GM19372 (cell line): ENCODE results near the gene MINDY4.
"Not testable (repeated sequence)": the region's sequence is repeated elsewhere in the genome, so short reads cannot be mapped to it uniquely, and the experiment has no call there.

Experiments used
- ATAC-seq: cut with Tn5 transposase; IDR thresholded peaks from one replicate; pipeline ENCODE4 v1.9.1; 2021; ENCODE audit warnings: mild to moderate bottlenecking, low read depth, moderate library complexity; ENCODE audit not compliant: unreplicated experiment

The MINDY4 gene

DNA sequence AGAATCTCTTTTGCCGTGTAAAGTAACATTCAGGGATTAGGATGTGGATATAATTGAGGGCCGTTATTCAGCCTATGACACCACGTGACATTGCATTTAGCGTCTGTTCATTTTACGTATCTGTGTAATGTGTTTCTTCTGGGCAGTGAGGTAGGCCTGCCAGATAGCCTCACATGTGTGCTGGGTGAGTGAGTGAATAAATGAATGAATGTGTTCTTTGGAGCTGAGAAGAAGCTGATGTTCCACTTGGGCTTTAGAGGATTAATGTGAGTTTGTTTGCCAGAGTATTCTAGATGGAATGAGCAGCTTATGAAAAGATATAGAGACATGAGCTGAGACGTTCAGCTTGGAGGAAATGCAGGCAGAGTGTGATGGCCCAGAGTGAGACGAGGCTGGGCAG, 55.0 kb downstream of the MINDY4 start:
- ATAC-seq = no peak

DNA sequence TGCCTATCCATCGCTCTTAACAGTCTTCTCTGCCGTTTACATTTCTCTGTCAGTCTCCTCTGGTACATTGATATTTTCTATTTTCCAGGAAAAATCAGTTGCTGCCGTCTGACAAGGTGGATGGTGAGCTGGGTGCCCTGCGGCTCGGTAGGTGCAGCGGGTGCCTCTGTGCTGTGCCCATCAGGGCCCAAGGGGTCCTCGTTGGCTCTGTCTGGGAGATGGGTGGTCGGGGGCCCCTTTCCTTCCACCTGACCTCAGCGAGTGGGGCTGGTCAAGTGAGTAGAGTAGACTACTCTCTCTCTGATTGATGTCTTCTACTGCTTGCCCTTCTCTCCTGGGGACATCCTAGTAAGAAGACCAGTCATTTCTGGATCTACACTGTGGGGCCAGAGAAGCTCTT, 57.4 kb downstream of the MINDY4 start:
- no peak for ATAC-seq

DNA sequence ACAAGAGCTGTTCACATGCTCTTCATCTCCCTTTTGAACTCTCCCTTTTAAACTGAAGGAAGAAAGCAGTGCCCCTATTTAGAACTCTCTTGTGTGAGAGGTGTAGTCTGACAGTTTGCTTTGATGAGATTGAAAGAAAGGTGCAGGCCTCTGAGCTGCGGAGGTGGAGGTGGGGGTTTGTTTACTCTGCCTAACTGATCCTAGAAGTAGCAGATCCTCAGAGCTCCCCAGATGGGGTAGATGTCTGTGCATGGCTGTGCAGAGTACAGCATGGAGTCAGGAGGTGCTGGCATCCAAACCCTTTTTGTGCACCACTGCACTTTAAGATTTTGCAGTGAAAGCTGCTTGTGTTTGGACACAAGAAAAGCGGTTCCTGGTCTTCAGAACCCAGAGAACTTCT, 58.3 kb downstream of the MINDY4 start:
- no peak for ATAC-seq

DNA sequence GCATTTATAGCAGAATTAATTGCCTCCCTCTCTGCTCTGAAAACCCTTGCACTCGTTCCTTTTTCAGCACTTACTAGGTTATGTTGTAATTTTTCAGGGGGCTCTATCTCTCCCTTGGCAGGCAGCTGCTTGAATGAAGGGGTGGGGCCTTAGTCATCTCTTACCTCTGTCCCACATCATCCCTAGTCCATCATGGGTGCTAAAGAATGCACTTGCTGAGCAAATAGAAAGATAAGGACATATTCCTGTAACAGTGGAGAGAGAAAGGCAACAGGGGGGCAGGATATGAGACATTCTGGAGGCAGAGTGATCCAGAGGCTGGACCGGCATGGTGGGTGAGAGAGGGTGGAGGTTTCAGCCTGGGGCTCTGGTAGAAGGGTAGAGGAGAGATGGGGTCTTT, 60.0 kb downstream of the MINDY4 start:
- no peak for ATAC-seq

DNA sequence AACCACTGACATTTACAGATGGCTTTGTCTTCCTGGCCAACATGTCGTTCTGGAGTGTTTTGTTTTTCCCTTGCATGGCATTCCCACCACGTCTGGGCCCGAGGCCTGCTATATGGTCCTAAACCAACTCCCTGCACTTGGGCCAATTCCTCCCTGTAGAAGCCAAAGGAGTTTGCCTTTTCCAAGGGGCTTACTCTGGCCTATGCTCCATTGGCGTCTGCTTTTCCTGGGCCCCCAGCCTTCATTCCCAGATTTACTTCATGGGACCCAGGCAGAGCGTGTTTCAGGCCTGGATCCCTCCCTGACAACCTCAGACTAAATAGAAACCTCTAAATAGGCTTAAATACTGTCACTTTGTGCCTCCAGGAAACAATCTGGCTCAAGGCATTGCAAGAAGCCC, 60.7 kb downstream of the MINDY4 start:
- ATAC-seq = no peak

DNA sequence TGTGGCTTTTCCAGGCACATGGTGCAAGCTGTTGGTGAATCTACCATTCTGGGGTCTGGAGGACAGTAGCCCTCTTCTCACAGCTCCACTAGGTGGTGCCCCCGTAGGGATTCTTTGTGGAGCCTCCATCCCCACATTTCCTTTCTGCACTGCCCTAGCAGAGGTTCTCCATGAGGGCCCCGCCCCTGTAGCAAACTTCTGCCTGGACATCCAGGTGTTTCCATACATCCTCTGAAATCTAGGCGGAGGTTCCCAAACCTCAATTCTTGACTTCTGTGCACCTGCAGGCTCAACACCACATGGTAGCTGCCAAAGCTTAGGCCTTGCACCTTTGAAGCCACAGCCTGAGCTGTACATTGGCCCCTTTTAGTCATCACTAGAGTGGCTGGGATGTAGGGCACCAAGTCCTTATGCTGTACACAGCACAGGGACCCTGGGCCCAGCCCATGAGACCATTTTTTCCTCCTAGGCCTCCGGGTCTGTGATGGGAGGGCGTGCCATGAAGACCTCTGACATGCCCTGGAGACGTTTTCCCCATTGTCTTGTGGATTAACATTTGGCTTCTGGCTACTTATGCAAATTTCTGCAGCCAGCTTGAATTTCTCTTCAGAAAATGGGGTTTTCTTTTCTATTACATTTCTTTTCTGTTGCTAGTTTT, 62.9 kb downstream of the MINDY4 start:
- ATAC-seq = not testable (repeated sequence)

DNA sequence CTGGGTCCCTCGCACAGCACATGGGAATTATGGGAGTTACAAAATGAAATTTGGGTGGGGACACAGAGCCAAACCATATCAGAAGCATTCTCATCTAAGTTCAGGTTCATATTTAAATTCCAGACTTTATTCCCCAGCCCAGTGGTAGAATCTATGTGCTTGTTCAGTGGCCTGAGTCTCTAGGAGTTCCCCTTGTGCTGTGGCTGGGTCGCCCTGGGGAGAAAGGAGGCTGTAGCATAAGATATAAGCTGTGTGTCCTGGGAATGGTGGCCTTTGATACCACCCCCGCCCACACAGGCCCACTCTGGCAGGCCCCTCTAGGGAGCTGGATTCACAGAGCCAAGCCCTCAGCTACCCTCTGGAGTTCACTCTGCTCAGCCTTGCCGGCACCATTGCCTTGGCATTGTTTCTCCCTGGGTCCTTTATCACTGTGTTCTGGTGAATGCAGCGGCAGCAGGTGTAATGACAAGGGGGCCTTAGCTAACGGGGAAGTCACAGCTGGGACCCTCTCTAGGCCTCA, 64.2 kb downstream of the MINDY4 start:
- no peak for ATAC-seq

DNA sequence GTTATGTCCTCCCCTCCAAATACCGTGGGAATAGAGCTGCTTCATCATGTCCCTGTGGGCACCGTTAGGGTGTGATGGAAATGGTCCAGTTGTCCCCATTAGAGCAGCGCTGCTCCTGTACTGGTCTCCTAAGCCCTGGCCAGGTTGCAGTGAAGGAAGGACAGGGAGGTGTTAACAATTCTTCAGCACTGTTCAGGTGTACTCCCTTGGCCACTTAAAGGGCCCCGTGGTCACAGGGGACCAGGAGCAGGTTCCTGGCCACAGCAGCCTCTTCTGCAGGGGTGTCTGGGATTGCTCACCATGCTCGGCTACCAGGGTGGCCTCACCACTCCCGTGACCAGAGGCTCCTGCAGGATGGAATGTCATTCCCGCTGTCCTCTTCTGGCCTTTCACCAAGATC, 65.8 kb downstream of the MINDY4 start:
- no peak for ATAC-seq

DNA sequence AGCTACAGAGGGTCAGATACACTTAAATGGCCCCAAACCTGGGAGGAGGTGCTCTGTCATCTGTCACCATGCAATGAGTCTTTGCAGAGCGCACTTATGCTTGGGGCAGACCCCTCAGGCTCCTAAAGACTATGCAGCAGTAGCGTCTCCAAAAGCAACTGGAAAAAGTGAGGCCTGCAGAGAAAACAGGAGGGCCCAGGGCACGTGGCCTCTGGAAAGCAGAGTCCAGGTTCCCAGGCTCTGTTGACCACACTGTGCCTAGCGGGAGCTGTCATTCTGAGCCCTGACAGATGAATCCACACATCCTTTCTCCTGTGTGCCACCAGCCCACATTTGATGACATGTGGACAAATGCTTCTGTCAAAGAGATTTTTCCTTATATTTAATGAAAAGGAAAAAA, 66.4 kb downstream of the MINDY4 start:
- ATAC-seq = no peak

DNA sequence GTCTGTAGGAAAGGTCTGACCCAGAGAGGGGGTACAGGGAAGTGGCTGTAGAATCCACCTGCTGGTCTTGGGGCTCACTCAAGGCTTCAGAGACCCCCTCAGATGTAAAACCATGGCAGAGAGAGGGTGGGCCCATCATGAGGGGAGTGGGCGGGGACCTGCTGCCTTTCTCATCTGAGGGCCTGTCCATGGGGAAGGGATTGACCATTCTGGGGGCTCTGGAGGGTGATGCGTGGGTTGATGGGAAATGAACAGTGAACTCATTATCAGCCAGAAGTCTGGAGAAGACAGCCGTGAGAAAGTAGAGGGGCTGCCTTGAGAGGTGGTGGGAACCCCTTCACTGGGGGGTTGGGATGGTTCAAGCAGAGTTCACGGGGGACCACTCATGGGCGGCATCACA, 66.8 kb downstream of the MINDY4 start:
- no peak for ATAC-seq

DNA sequence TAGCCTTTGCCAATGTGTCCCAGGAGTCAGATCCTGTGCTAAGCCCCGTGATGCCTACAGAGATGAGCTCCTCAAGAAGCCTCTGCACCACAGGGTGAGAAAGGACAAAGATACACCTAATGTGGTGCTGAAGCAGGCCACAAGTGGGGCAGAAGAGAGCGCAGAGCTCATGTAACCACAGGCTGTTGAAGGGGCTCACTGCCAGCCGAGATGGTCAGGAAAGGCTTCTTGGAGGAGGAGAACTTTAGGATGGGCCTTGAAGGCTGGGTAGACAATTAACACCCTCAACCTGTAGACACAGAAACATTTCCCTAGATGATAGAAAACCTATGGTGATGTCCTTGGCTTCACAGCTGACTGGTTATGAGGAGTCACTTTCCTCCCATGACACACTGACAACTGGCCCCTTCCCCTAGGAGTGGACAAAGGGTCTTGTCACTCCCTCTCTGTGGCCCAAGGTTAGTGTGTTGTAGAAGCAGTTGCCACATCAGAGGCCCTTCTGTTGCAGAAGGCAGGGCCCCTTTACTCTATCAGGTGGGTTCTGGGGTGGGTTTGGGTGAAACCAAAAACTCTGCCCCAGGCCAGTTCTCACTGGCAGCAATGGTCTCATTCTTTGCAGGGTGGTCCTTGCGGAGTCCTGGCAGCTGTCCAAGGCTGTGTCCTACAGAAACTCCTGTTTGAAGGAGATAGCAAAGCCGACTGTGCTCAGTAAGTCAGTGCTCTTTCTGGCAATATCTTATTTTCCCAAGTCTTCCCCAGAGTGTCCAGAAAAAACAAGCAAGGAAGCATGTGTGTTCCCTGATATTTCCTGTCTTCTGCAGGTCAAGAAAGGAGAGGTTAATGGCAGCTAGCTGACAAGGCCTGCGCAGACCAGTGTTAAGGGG, 69.2 kb downstream of the MINDY4 start:
- ATAC-seq = no peak

DNA sequence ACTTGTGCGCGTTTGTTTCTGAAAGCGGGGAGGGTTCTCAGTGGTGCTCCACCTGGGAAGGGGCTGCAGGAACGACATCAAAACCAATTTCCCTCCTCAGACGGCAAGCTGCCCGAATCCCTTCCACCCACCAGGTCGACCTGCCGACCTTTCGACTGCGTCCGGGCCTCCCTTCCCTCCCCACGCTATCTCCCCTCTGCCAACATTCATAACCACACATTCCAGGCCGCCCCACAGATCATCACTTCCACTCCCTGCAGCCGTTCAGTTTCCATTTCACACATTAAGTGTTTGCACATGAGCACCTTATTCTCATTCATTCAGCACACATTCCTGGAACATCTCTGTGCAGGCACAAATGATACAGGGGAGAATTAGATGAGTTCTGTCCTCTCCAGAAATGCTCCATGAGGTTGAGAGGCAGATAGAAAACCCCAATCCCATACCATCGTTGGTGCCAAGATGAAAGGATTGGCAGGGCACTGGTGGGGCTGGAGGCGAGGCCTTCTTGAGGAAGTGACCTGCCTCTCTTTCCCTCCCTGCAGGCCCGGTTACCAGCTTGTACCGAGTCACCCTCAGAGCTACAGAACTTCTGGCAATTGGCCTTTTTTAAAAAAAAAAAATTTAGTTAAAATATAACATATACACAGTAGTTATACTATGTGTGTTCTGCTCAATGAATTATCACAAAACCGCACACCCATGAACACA, 70.0 kb downstream of the MINDY4 start:
- no peak for ATAC-seq

DNA sequence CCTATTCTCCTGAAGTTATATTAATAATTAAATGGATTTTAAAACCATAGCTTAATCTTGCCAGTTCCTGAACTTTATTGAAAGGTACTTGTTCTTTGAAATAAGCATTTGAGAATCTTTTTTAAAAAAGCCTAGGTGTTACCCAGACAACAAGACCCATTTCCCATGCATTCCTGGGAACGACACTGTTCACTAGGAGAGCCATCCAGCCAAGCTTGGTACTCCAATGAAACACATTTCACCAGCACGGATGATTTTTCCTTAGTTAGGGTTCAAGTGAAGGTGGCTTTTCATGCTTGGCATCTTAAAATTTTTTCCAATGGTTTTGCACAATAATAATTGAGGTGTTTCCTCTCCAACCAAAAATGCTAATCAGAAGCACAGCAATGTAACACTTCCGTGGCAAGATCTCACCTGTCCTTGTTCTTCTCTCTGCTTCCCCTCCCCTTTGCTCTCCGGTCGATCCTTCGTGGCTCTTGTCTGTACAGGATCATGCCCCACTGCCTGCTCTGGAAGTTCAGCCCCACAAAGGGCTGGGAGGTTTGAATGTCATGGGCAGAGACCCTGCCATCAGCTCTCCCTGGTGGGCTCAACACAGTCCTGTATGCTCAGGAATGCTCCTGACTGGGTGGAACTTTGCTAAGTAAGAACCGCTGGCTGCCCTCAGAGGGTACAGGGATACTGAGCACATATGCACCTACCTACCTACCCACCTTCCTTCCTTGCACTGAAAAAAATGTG, 70.8 kb downstream of the MINDY4 start:
- no peak for ATAC-seq

DNA sequence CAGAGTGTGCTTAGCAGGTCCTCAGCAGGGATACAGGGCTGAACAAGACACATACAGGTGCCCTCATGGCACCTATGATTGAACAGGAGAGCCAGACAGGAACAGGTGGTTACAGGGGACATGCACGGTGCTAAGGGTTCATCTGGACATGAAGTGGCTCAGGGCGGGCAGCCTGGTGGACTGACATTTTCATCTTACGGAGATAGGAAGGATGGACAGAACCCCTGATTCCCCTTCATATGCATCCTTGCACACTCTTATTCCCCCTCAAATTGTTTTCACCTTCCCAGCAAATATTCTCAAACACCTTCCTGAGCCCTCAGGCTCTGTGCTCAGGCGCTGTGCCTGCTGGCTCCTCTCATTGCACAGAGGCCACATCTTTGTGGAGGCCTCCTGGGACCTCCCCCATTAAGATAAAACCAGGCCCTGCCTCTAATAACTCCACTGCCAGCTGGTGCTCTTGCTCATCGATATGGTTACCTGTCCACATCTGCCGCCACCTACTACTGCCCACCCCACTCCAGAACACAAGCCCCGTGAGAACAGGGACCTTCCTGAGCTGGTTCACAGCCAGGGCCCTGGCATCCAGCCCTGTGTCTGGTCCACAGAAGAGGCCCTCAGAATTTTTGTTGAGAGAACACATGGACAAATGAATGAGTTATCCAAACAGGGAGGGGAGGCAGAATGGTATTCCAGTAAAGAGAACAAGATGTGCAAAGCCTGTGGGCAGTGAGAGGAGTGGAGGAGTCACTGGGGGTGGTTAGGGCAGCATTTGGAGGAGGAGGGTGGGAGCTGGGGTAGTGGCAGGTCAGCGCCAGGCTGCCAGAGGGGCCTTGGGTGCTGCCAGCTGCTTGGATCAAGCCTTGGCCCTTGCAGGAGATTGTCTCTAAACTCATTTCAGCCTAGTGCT, 71.6 kb downstream of the MINDY4 start:
- ATAC-seq = no peak

DNA sequence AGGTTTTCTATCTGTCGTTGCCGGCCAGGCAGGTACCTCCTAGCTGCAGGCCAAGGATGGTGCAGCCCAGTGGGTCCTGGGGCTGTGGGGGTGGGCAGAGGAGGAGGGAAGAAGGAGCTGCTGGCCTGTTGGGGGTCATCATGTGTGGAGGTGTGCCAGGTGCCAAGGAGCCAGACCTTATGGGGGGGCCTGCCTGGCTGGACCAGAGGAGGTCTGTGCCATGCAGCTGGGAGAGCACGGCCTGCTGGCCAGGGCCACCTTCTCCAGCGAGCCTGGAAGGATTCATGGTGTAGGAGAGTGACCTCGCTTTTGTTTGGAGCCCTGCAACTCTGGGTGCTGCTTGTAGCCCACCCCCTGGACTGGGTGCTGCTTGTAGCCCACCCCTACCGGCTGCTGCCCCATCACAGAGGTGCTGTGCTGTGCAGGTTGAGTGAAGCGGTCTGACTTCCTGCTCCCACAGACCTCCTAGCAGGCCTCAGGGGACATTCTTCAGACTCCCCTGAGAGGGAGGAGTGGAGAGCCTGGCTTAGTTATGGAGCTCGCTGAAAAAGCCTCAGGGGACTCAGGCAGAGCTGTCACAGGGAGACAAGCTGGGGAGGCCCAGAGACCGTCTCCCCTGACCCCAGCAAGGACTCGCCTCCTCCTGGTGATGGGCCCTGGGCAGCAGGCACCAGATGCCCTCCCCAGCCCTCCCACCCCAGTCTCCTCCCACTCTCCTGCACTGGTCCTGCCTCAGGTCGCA, 72.7 kb downstream of the MINDY4 start:
- no peak for ATAC-seq

DNA sequence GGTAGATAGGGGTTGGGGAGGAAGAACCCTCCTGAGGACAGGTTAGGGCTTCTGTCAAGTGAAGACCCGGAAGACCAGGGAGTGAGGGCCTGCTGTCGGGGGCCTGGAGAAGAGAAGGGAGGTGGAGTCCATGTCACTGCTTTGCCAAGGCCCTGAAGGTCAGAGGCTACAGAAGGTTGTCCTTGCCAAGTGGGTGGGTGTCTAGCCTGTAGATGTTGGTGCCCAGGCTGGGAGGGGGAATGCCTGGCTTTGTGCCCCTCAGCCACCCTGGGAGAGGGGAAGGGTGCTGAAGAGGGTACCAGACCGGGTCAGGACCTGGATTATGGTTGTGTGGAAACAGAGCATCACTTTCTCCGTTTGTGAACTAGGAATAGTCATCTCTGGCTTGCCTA, 73.3 kb downstream of the MINDY4 start:
- no peak for ATAC-seq

DNA sequence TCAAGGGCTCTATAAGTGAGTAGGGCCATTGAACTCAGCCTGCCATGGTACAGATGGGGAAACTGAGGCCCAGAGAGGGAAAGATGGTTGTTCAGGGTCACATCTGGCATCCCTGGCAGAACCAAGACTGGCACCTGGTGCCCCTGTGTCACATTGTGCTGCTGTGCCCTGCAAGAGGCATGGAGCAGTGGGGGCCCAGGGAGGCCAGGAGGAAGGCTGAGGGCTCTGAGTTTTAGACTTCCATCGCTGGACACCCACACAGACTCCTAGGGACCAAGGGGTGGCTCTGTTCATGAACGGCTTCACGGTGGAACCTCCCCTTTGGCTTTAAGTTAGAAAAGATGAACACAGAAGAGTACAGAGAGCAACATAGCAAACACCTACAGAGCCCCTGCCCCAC, 73.7 kb downstream of the MINDY4 start:
- no peak for ATAC-seq

DNA sequence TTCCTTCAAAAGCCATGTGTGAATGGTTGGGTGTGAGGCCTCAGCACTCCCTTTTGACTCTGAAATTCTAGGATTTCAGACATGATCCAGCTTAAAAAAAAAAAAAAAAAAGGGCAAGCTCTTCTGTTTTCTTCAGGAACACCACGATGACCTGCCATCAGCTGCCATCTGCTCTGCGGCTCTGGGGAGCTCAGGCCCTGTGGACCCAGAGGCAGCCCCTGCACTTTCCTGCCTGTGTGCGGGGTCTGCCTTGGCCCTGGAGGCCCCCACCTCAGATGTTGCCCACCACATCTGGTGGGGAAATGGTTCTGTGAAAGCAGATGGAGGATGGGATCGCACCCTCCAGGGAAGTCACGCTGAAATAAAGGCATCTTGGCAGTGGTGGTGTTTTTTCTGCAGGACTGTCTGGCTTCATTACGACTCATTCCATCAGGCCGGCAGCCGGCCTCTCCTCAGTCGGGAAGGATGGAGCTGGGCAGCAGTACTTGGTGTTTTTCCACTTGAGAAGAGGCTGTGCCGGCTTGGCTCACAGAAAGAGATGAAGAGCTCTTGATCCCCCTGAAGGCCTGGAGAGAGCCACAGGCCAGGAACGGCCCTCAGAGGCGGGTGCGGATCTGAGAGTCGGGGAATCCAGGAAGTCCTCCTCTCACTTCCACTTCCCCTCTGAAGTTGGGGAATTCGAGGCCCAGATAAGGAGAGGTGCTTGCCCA, 74.4 kb downstream of the MINDY4 start:
- ATAC-seq = no peak
